SJSA1 (cell line): Measurements from ENCODE around the gene PRR30. TPM values are rescaled to one million over a fixed set of nuclear protein-coding genes. Genes with fewer than 3 reads are reported as not detected.
A peak's percentile ranks its signal among the peaks of the same experiment; 100 is the strongest.
"Not testable (repeated sequence)": the region's sequence is repeated elsewhere in the genome, so short reads cannot be mapped to it uniquely, and the experiment has no call there.

Source experiments
- DNase-seq, 2 experiments: peaks; one replicate each; pipeline ENCODE4 v3.0.0-alpha.2; 2015 to 2020; ENCODE audit warnings: low spot score in 2 of 2, low read depth in 1 of 2
- H3K27ac ChIP-seq: fragments of 250-450 bp; sonication (Bioruptor Pico); 2 replicates; pipeline ENCODE4 v1.5.1; 2020; ENCODE audit warnings: mild to moderate bottlenecking, moderate library complexity
- H3K27me3 ChIP-seq: fragments of 250-450 bp; sonication (Bioruptor Pico); replicated peaks from 2 replicates; pipeline ENCODE4 v1.5.1; 2020; ENCODE audit warnings: mild to moderate bottlenecking, moderate library complexity
- H3K36me3 ChIP-seq: fragments of 250-450 bp; sonication (Bioruptor Pico); 2 replicates; pipeline ENCODE4 v1.5.1; 2020; ENCODE audit warnings: mild to moderate bottlenecking
- H3K4me1 ChIP-seq: fragments of 250-450 bp; sonication (Bioruptor Pico); replicated peaks from 2 replicates; pipeline ENCODE4 v1.6.1; 2021; ENCODE audit warnings: mild to moderate bottlenecking
- H3K4me3 ChIP-seq: fragments of 250-450 bp; sonication (Bioruptor Pico); 2 replicates; pipeline ENCODE4 v1.5.1; 2020; ENCODE audit warnings: mild to moderate bottlenecking
- H3K9me3 ChIP-seq: fragments of 250-450 bp; sonication (Bioruptor Pico); replicated peaks from 2 replicates; pipeline ENCODE4 v1.5.1; 2020; ENCODE audit warnings: mild to moderate bottlenecking
- total RNA-seq: library from RNA; depleted of rRNA; stranded (reverse); fragments of >200 nt; shearing (Covaris generic); gene quantifications from 2 replicates; pipeline ENCODE4 v1.2.3, GENCODE V29; 2014; rRNA removed

Gene PRR30
- total RNA-seq = not detected in 2 replicates

GRCh38 chr2:27139310-27139709, at the start of gene PRR30:
Gene PRR30 (minus strand): TSS chr2:27139410. CDS start chr2:27138329, 1,081 bp downstream.
- DNase-seq = no peak
- H3K4me1 ChIP-seq = peaks cover 4% of the 10 kb centered on the region
- no peaks in the 10 kb centered on the region for H3K27me3 ChIP-seq
- H3K4me3 ChIP-seq = no peak within 1 kb of the TSS
- H3K27ac ChIP-seq = no peak within 1 kb of the TSS
- H3K36me3 ChIP-seq = peaks cover under 1% of the 10 kb centered on the region
- H3K9me3 ChIP-seq = 0 out of 2 replicates have a peak, but pooled peaks cover 2% of the 10 kb centered on the region

DNA sequence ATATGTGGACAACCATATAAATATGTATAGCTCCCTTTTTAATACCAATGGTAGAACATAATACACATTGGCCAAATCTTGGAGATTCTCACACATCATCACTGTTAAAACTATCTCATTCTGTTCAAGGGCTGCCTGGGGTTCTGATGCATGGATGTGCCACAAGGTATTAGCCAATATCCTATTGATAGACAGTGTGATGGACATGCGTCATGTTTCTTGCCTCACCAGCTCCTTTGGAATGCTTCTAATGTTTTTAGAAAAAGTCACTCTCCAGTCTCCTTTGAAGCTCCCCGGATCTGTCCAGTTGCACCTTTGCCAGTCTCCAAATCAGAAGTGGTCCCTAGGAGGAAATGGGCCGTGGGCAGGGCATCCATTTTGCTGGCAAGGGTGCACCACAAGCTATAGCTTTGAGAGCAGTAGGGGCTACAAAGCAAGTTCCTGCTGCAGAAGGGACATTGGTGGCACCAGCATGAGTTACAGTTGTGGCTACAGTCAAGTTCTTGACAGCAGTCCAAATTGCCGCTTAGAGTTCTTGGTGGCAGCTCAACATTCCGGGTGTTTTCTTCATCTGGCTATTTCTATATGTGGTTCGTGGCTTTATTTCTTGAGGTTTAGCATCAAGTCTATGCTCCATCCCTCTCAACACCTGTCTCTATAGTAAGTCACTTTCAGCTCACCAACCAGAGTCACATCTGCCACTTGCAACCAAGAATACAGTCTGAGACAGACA, 47.6 kb upstream of the PRR30 start:
- Histone ChIP-seq H3K9me3 (0 out of 2 replicates have a peak, but pooled peaks cover 4% of the 10 kb centered on the region), H3K4me1 (peaks cover 76% of the 10 kb centered on the region), H3K27ac (peak overlapping the region; percentile 98), H3K4me3 (no peak overlapping the region), H3K36me3 (no peaks in the 10 kb centered on the region), H3K27me3 (no peaks in the 10 kb centered on the region)
- DNase-seq = no peak

DNA sequence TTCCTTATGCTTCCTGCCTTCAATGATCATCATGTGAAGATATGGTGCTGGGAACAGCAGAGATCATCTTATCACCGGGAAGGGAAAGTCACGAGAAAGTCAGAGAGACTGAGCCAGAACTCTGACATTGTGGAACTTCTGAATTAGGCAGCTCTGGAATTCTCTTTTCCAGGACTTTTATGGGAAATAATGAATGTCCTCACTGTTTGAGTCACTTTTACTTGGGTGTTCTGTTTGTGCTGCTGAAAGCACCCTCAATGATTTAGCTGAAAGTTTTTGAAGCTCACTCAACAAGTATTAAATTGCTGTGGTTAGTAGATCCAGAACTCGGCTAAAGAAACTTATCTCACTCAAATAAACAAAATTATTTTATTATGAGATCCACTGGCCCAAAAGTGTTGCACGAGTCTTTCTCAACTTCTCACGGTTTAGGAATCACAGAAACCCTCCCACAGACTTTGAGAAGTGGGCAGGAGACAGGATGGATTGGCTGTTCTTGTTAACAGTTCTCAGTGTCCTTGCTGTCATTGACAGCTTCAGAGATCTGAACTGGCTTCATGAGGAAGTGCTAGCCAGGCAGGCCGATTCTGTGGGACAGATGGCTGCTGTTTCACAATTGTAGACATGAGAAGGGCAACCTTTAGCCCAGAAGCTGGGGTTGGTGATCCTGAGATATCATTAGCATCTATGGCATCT, 46.3 kb upstream of the PRR30 start:
- no peaks in the 10 kb centered on the region for H3K27me3 ChIP-seq
- H3K36me3 ChIP-seq = no peaks in the 10 kb centered on the region
- peak; percentile 86 to 96 for DNase-seq
- H3K4me1 ChIP-seq = peaks cover 83% of the 10 kb centered on the region
- H3K9me3 ChIP-seq = 0 out of 2 replicates have a peak, but pooled peaks cover 4% of the 10 kb centered on the region
- peak overlapping the region; percentile 98 for H3K27ac ChIP-seq
- H3K4me3 ChIP-seq = no peak overlapping the region

GRCh38 chr2:27184115-27184514, 44.9 kb upstream of the PRR30 start:
- Histone ChIP-seq H3K27ac (peak overlapping the region; percentile 98), H3K4me3 (no peak overlapping the region), H3K36me3 (no peaks in the 10 kb centered on the region), H3K4me1 (peaks cover 95% of the 10 kb centered on the region), H3K9me3 (0 out of 2 replicates have a peak, but pooled peaks cover 4% of the 10 kb centered on the region), H3K27me3 (no peaks in the 10 kb centered on the region)
- peak in 1 of 2 experiments; percentile 53 for DNase-seq

DNA sequence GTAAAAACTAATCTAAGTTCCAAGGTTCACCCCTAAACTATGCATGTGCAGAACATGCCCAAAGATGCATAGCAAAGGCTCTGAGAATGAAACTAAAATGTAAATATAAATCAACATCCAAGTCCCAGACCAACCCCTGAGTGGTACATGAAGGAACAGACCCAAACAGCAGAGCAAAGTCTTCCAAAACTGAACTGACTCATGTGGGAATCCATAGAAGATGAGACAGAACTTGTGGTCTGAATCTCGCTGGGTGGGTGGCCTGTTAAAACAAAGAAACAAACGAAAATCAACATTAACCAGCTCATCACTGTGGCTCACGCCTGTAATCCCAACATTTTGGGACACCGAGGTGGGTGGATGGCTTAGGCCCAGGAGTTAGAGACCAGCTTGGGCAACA, 43.1 kb upstream of the PRR30 start:
- no peaks in the 10 kb centered on the region for H3K27me3 ChIP-seq
- peak overlapping the region; percentile 98 for H3K27ac ChIP-seq
- H3K4me1 ChIP-seq = peaks cover 80% of the 10 kb centered on the region
- DNase-seq = peak; percentile 92 to 96
- H3K9me3 ChIP-seq = 0 out of 2 replicates have a peak, but pooled peaks cover 4% of the 10 kb centered on the region
- H3K36me3 ChIP-seq = no peaks in the 10 kb centered on the region
- no peak overlapping the region for H3K4me3 ChIP-seq

DNA sequence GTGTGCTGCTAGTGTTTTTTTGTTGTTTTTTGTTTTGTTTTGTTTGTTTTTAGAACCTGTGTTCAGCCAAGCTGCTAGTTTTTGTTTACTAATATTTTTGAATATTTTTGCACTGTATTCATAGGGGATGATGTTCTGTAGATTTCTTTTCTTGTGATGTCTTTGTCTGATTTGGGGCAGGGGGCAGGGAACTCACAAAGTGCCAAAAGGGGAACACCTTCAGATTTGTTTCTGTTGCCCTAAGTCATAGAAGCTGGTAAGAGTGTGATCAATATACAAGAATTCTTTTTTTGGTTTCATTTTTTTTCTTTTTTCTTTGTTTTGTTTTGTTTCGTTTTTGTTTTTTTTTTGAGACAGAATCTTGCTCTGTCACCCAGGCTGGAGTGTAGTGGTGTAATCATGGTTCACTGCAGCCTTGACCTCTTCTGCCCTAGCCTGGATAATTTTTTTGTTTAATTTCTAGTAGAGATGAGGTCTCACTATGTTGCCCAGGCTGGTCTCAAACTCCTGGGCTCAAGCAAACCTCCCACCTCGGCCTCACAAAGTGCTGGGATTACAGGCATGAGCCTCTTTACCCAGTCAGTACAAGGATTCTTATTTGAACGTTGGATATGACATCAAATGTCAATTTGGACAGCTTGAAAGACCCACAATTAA, 40.3 kb upstream of the PRR30 start:
- no peaks in the 10 kb centered on the region for H3K27me3 ChIP-seq
- H3K27ac ChIP-seq = peak overlapping the region; percentile 98
- no peak overlapping the region for H3K4me3 ChIP-seq
- peaks cover 60% of the 10 kb centered on the region for H3K4me1 ChIP-seq
- no peaks in the 10 kb centered on the region for H3K36me3 ChIP-seq
- H3K9me3 ChIP-seq = 0 out of 2 replicates have a peak, but pooled peaks cover 4% of the 10 kb centered on the region
- no peak for DNase-seq

- DNase-seq = no peak
Measured at GRCh38 chr2:27178469-27178868, 39.3 kb upstream of the PRR30 start.

GRCh38 chr2:27177441-27178351, 38.5 kb upstream of the PRR30 start:
- no peak for DNase-seq
- Histone ChIP-seq H3K4me1 (peaks cover 47% of the 10 kb centered on the region), H3K36me3 (no peaks in the 10 kb centered on the region), H3K4me3 (no peak overlapping the region), H3K27me3 (no peaks in the 10 kb centered on the region), H3K27ac (no peak overlapping the region), H3K9me3 (no peaks in the 10 kb centered on the region)

More at GRCh38 chr2:27178469-27178868, 39.3 kb upstream of the PRR30 start:
- Histone ChIP-seq H3K36me3 (no peaks in the 10 kb centered on the region), H3K27ac (no peak overlapping the region), H3K27me3 (no peaks in the 10 kb centered on the region), H3K9me3 (no peaks in the 10 kb centered on the region), H3K4me1 (peaks cover 54% of the 10 kb centered on the region), H3K4me3 (no peak overlapping the region)

- DNase-seq, H3K9me3 ChIP-seq, H3K36me3 ChIP-seq, H3K27ac ChIP-seq, H3K4me3 ChIP-seq, H3K27me3 ChIP-seq: not testable (repeated sequence)
- peaks cover 32% of the 10 kb centered on the region for H3K4me1 ChIP-seq
Measured at GRCh38 chr2:27175781-27176180, 36.6 kb upstream of the PRR30 start.

DNA sequence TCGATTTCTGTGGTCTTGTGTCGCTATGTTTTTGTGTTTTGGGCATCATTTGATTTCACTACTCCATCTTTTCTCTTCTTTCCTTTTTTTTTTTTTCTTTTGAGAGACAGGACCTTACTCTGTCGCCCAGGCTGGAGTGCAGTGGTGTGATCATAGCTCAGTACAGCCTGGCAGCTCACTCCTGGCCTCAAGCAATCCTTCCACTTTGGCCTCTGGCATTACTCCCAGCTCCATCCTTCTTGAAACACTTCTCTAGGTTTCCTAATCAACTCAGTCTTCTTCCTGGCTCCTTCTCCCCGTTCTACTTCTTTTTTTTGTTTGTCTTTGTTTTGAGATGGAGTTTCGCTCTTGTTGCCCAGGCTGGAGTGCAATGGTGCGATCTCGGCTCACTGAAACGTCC, 36.1 kb upstream of the PRR30 start:
- Histone ChIP-seq H3K27ac (no peak overlapping the region), H3K36me3 (no peaks in the 10 kb centered on the region), H3K4me3 (no peak overlapping the region), H3K4me1 (peaks cover 31% of the 10 kb centered on the region), H3K27me3 (no peaks in the 10 kb centered on the region), H3K9me3 (no peaks in the 10 kb centered on the region)
- DNase-seq = no peak

DNA sequence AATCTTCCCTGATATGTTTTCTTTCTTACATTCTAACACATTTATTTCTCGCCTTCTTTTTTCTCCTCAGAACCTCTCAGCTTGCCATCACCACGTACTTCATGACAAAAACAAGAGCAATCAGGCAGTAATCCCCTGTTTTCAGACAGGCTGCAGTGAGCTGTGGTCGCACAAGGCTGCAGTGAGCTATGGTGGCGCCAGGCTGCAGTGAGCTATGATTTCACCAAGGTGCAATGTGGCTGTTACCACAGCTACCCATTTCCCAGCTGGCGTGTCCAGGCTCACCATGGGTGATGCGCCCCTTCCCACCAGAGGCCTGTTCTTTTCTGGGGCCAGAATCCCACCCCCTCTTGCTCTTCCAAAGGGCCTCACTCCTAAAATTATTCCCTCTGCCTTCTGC, 35.4 kb upstream of the PRR30 start:
- Histone ChIP-seq H3K27ac (peak overlapping the region; percentile 11; the same call in 1 of the 2 replicates), H3K4me3 (no peak overlapping the region), H3K9me3 (no peaks in the 10 kb centered on the region), H3K36me3 (no peaks in the 10 kb centered on the region), H3K4me1 (peaks cover 30% of the 10 kb centered on the region), H3K27me3 (no peaks in the 10 kb centered on the region)
- DNase-seq = no peak

DNA sequence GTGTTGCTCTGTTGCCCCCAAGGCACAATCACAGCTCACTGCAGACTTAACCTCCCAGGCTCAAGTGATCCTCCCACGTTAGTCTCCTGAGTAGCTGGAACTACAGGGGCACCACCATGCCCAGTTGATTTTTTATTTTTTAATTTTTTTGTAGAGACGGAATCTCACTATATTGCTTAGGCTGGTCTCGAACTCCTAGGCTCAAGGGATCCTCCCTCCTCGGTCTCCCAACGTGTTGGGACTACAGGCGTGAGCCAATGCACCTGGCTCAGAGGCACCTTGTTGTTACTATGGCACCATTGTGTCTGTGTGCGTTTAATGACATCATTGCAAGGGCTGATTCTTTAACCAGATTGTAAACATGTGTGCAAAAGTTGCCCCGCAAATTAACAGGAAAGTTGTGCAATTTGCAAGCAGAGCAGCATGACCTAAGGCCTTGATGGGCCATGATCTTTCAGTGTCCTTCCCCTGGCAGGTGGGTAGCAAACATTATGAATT, 32.2 kb upstream of the PRR30 start:
- Histone ChIP-seq H3K36me3 (no peaks in the 10 kb centered on the region), H3K4me3 (no peak overlapping the region), H3K4me1 (peaks cover 22% of the 10 kb centered on the region), H3K27me3 (no peaks in the 10 kb centered on the region), H3K9me3 (no peaks in the 10 kb centered on the region), H3K27ac (no peak overlapping the region)
- no peak for DNase-seq
